ENCODE data around the gene GSG1L2.

Gene GSG1L2

DNA sequence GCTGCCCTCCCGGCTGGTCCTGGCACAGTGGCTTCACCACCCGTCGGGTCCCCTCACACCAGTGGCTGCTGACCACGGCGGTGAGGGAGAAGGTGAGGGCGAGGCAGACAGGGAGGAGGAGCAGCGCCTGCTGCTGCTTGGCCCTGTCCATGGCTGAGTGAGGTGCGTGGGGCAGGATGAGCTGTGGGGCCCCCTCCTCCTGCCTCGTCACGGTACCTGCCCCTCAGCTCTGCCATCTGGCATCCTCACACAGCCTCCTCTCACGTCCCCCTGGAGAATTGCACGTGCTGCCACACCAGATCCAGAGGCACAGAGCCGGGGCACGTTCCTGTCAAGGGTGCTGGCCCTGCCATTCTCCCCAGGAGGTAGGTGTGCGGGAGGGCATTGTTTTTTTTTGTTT is at the start of gene GSG1L2:
Gene GSG1L2 (minus strand): TSS at position 159 of the 400 bp plus-strand sequence. CDS start 8 bp downstream, at position 151.
- DNase-seq, result no peak

GRCh38 chr17:9868552-9868951 is 46.7 kb upstream of the GSG1L2 start:
- DNase-seq, result no peak

DNA sequence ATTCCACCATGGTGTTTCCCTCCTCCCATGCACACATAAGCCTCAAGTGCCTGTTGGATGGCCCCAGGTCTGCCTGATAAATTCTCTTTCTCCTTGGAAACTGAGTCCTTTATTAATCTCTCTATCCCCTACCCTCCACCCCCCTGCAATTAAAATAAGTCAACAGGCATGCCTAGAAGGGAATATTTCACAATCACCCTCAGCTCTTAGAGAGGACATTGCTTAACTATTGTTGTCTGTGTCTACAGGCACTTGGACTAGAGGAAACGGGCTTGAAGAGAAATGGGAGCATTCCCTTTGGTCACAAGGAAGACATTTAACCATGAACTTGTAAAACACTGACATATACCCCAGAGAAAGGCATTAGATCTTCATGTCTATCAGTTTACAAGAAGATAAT is 43.7 kb upstream of the GSG1L2 start:
- DNase-seq, result no peak

GRCh38 chr17:9862949-9863348 is 41.1 kb upstream of the GSG1L2 start:
- no peak for DNase-seq

GRCh38 chr17:9862220-9862619 is 40.3 kb upstream of the GSG1L2 start:
- DNase-seq, result no peak

- no peak for DNase-seq
Observed at GRCh38 chr17:9860851-9861250, 39.0 kb upstream of the GSG1L2 start.

DNA sequence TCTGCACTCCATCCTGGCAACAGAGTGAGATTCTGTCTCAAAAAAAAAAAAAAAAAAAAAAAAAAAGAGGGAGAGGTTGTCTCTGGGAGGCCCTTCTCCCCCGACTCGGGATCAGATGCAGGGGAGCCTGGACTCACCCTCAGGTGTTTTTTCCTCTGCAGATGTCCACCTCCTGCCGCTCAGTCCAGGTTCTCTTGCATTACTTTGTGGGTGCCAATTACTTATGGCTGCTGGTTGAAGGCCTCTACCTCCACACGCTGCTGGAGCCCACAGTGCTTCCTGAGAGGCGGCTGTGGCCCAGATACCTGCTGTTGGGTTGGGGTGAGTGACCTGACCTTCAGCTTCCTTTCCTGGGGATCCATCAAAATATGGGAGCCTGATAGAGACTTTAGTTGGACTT is 37.9 kb upstream of the GSG1L2 start:
- DNase-seq, result no peak

DNA sequence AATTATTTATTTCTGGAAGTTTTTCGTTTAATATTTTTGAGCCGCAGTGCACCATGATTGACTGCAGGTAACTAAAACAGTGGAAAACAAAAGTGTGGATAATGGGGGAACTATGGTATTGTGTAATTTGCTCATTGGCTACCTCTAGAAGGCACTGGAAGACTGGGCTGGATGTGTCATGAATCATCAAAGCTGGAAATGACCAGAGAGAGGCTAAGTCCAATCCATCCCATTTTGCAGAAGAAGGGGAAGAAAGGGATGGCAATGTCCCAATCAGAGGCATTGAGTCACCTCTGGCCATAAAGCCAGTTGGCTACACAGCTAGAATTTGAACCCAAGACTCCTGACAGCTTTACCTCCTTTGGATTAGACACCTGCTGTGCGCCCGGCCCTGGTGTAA is 33.2 kb upstream of the GSG1L2 start:
- DNase-seq, result no peak

DNA sequence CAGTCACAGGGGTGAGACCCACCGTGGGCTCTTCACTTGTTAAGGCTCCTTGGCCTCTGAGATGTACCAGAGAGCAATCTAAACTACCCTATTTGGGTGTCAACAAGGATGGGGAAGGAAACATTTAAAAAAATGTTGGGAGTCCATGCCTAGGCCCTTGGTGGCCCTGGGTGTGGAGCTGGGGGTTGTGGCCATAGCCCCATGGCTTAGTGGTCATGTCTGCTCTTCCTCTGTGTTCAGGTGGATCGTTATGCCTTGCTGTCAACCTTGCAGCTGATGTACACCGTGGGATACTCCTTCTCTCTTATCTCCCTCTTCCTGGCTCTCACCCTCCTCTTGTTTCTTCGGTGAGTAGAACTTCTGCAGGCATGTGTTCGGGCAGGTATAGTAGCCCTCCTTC is 32.4 kb upstream of the GSG1L2 start:
- no peak for DNase-seq

GRCh38 chr17:9850151-9850550 is 28.3 kb upstream of the GSG1L2 start:
- no peak for DNase-seq

DNA sequence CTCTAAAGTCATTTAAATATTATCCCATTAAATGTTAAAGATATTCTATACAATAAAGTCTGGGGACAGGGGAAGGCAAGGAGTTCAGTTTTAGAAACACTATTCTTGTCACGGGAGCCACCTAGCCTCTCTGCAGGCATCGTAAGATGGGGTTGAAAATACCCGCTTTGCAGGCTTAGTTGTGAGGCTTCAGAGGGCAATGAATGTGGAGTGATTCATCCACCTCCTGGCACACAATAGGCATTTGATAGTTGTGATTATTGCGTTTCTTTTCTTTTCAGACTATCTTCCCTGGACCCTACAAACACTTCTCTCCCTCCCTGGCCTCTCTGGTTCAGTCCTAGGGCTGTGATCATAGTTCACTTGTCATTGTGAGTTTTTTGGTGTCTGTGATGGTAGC is 23.4 kb upstream of the GSG1L2 start:
- no peak for DNase-seq

GRCh38 chr17:9844153-9844552 is 22.3 kb upstream of the GSG1L2 start:
- no peak for DNase-seq

DNA sequence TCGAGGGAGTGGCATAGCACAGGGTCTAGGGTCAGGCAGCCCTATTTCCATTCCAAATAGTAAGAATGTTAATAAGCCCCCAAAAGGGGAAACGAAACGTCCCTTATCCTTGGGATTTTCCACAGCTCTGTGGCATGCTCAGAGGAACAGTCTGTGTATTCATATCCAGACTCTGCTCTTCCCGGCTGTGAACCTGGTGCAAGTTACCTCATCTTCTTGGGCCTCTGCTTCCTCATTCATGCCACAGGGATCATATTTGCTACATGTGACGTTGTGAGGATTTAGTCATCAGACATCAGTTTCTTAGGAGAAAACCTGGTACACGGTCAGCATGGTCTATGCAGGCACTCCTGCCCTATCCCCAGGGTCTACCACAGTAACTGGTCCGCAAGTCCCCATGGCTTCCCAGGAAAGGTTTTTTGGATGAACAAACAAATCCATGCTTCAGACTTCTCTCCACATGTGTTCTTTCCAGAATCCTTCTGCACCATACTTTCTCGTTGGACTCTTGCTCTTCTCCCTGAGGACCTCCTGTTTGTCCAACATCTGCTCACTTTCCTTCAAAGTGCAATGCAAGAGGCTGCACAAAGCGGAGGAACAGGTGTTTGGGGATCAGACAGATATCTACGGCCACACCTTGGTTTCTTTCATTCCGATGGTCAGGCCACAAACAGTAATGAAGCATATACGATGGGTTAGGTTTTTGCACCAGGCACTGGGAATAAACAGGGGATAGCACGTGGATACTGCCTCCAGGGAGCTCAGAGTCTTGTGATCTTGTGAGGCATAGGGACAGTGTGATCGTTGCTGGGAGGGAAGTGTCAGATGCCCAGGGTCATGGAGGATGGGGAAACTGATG is 21.5 kb upstream of the GSG1L2 start:
- DNase-seq, result no peak

- DNase-seq, result no peak
Observed at GRCh38 chr17:9842057-9842758, 20.3 kb upstream of the GSG1L2 start.

GRCh38 chr17:9839433-9839832 is 17.6 kb upstream of the GSG1L2 start:
- no peak for DNase-seq

DNA sequence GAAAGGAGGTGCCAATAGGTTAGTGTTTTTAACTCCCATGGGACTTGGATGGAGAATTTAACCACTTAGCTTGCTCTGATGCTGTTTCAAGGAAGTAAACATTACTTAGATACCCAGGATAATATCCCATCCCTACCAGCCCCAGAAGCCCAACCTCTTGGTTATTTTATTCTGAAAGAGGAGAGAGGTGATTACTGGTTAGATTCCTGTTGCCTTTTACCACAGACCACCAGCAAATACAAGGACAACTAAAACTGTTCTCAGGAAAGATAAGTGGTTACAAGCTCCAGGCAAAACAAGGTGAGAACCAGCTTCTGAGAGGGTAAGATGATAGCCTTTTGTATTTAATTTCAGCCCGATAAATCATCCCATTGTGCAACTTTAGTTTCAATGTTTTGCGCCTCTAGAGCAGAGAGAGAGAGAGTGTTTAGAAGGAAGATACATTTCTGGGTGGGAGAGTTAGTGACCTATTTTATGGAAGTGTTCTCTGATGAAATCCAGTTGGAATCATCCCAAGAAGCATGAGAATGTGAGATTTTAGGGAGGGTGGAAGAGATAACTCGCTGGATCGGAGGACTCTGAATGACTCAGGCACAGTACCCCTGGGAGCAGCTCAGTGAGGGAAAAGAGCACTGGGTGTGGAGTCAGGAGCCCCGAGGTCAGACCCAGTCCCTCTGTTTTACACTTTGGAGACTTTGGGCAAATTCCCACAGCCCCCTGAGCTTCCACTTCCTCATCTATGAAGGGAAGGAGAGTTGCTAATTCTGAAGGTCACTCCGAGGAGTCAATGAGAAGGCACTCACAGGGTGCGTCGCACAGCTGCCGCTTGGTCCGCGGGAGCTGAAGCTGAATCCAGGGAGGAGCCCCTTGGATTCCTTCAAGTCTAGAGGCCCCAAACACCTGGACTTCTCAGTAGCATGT is 15.9 kb upstream of the GSG1L2 start:
- no peak for DNase-seq

GRCh38 chr17:9833922-9834321 is 12.0 kb upstream of the GSG1L2 start:
- no peak for DNase-seq

GRCh38 chr17:9830711-9831110 is 8.8 kb upstream of the GSG1L2 start:
- DNase-seq, result no peak

DNA sequence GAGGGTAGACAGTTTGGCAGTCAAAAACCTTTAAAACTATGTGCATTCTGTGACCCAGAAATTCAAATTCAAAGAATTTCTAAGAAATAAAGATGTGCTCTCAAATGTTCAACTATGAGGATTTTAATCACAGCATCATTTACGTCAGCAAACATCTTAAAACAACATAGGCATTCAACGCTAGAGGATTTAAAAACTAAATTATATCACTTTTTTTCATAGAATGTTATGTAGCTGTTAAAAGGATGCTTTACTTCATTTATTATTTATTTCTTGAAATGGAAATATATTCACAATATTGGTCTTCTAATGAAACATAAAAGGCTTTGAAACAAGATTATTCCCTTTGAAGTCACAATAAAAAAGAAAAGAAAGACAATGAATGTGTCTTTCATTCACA is 7.5 kb upstream of the GSG1L2 start:
- no peak for DNase-seq

GRCh38 chr17:9828296-9829295 is 6.7 kb upstream of the GSG1L2 start:
- no peak for DNase-seq

DNA sequence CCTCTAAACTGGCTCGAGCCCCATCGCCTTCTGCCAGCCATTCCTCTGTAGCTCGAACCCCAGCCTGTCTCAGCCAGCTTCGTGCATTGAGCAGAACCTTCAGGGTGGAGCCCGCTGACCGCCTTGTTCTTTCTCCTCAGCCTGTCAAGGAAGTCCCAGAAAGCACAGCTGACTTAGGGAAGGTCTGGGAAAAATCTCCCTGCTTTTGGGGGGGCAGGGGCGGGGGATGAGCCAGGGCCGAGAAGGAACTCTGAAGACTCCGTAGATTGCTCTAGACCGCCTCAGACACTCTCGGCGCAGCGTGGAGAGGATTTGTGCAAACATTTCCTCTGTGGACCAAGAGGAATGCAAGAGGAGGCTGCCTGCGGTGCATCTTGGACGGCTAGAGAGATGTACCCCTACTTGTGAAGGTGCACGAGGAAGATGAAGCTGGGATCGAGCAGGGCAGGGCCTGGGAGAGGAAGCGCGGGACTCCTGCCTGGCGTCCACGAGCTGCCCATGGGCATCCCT is 3.8 kb upstream of the GSG1L2 start, which contains the start of gene GLP2R:
Gene GLP2R (plus strand): TSS at position 284 of the 510 bp plus-strand sequence. CDS start 140 bp downstream, at position 424.
- no peak for DNase-seq

Data from activated CD4-positive, alpha-beta T cell treated with anti-CD3 and anti-CD28 coated beads, Interleukin-2, amount 50 U/mL, for 4 hours (primary cell).